Kidney capillary endothelial cell (primary cell): ENCODE results near the gene PSMD13.

Experiments
- DNase-seq: peaks from one replicate; pipeline ENCODE4 v3.0.0-alpha.2; 2018; ENCODE audit warnings: low spot score

PSMD13 gene

DNA sequence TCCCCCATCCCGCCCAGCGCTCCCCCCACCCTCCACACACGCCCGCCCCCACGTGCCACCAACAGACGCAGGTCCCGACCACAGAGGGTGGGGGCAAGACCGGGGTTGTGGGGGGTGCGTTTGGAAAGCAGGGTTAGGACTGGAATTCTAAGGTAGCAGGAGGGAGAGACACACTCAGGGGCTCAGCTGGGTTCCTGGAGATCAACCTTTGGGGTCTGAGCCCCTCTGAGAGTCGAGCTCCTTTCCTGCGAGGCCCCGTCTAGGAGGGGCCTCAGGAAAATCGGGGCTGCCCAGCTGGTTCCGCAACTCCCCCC lies 52.6 kb downstream of the PSMD13 start:
- DNase-seq: no peak

DNA sequence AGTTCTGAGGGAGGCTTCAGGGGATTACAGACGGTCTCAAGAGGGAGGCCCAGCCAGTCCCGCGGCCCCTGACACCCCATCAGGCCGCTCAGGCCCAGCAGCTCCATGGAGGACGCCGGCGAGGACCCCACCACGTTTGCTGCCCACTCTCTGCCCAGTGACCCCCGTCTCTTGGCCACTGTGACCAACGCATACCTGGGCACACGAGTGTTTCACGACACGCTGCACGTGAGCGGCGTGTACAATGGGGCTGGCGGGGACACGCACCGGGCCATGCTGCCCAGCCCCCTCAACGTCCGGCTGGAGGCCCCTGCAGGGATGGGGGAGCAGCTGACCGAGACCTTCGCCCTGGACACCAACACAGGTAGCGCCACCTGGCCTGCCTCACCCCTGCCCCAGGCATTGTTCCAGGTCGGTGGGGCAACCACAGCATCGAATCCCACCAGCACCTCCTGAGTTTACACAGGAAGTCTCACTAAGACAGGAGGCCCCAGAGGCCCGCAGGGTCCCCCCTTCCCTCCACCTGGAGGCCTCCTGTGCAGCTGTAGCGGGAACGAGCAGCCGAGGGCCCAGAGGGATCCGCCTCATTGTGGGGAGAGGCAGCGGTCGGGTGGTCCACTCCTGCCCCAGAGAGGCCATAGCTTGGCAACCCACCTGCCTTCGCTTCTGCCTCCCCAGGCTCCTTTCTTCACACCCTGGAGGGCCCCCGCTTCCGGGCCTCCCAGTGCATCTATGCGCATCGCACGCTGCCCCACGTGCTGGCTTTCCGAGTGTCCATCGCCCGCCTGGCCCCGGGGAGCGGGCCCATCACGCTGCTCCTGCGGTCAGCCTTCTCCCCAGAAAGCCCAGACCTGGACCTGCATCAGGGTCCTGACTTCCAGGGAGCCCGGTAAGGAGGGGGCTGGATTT lies 53.2 kb downstream of the PSMD13 start:
- no peak for DNase-seq

DNA sequence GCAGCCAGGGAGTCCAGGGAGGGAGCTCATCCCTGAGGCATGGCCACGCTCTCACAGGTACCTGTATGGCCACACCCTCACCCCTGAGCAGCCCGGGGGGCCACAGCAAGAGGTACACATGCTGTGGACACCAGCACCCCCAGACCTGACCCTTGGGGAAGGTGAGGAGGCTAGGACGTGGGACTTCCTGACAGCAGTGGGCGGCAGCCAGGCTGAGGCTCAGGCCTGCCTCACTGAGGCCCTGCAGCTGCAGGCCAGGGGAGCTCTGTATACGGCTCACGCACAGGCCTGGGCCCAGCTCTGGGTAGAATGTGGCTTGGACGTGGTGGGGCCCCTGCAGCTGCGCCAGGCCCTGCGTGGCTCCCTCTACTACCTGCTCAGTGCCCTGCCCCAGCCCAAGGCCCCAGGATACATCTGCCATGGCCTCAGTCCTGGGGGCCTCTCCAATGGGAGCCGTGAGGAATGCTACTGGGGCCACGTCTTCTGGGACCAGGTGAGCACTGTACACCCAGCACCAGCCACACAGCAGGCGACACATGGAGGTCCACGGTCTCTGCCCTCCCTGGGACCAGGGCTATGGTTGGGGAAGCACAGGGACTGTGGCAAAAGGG lies 54.0 kb downstream of the PSMD13 start:
- no peak for DNase-seq

DNA sequence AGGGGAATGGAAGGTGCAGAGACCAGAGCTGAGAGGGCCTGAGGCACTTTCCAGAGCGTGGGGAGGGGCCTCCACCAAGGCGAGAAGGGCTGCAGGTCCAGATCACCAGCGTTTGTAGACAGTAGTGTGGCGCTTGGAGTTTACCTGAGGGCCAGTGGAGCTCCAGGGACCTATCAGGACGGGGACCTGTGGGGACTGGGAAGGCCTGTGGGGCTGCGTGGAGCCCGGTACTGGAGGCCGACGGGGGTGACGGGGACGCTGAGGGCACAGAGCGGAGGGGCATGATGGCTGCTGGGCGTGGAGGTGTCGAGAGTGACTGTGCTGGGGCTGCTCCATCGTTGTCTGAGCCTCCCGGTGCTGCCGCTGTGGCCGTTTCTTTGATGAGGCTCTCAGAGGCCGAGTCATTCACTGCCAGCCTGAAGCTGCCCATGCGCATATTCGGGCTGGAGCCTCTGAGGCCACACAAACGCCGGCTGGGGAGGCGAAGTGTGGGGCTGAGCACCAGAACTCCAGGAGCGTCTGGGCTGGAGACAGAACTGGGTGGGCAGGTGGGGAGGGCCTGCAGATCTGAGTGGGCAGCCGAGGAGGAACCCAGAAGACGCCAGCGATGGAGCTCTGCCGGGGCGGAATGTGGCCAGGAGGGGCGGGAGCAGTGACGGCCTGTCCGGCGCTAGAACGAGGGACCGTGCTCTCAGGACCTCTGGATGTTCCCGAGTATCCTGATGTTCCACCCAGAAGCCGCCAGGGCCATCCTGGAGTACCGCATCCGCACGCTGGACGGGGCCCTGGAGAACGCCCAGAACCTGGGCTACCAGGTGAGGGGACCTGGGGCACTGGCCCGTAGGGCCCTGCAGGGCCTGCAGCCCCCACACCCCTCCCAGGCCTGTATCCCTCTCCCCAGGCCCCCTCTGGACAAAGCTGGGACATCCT lies 54.8 kb downstream of the PSMD13 start:
- DNase-seq: no peak

DNA sequence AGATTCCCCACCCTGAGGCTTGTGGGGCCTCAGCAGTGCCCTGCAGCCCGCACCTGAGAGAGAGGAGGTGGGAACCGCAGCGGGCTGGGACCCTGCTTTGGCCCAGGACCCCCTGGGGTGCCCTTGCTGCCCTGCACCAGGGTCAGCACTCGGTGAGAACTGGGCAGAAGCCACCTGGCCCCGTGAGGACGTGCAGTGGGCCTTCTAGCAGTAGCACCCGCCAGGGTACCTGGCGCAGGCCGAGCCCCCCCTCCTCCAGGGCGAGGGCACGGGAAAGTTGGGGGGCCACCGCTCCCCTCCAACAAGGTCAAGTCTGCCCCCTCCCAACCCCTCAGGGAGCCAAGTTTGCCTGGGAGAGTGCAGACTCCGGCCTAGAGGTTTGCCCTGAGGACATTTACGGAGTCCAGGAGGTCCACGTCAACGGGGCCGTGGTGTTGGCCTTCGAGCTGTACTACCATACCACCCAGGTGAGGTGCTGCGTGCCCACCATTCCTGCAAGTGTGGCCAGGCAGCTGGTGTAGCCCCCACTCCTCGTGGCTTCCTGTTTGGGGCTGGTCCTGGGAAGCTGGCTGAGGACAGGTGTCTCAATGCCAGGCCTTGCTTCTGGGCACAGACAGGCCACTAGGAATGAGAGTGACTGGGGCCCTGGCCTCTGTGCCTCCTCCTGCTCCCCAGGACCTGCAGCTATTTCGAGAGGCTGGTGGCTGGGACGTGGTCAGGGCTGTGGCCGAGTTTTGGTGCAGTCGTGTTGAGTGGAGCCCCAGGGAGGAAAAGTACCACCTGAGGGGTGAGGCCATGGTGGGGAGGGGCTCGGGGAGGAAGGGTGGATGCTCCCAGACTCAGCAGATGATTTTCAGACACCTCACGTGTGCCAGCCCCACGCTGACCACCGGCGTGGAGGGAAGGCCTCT lies 55.7 kb downstream of the PSMD13 start:
- no peak for DNase-seq

DNA sequence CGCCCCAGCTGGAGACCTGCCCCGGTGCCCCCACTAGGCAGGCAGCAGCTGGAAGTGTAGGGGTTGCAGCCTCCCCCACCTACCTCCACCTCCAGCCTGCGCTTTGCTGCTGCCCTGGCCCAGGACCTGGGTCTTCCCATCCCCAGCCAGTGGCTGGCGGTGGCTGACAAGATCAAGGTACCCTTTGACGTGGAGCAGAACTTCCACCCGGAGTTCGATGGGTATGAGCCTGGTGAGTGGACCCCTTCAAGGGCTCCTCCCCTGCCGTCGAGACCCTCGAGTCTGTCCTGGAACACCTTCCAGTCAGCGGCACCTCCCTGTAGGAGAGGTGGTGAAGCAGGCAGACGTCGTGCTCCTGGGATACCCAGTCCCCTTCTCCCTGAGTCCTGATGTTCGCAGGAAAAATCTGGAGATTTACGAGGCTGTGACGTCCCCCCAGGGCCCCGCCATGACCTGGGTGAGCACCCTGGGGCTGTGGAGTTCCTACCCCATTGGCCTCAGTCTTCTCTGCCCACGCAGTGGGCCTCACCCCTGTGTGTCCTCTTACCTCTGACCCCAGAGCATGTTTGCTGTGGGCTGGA lies 56.6 kb downstream of the PSMD13 start:
- no peak for DNase-seq

DNA sequence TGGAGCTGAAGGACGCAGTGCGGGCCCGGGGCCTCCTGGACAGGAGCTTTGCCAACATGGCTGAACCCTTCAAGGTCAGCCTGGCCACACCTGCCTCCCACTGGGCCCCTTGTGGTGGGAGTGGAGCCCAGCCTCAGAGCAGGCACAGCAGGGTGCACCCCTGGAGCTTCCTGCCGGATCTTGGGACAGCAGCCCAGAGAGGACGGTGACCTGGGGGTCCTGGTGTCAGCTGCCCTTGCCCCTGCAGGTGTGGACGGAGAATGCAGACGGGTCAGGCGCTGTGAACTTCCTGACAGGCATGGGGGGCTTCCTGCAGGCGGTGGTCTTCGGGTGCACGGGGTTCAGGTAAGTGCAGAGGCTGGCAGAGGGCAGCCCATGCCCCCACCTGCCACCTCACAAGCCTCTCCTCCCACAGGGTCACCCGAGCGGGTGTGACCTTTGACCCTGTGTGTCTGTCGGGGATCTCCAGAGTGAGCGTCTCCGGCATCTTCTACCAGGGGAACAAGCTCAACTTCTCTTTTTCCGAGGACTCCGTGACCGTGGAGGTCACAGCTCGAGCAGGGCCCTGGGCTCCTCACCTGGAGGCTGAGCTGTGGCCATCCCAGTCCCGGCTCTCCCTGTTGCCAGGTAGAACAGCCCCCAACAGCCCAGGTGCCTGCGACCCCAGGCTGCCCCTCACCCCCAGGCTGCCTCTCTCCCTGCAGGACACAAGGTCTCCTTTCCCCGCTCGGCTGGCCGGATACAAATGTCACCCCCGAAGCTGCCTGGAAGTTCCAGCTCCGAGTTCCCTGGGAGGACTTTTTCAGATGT lies 57.3 kb downstream of the PSMD13 start:
- DNase-seq: no peak

DNA sequence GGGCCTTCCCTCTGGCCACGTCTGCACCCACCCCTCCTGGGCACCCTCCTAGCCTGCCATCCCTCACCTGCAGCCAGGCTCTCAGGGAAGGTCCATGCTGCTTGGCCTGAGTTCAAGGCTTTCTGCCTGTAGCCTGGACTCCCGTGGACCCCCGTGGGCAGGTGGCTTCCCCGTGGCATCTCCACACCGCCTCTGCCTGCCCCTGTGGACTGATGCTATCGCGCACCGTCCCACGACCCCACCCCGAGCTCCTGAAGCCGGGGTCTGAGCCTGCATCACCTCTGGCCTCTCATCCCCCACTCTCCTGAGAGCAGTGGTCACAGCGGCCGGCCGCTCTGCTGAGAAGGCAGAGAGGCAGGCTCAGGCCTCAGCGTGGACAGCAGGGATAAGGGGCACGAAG lies 58.0 kb downstream of the PSMD13 start:
- no peak for DNase-seq

DNA sequence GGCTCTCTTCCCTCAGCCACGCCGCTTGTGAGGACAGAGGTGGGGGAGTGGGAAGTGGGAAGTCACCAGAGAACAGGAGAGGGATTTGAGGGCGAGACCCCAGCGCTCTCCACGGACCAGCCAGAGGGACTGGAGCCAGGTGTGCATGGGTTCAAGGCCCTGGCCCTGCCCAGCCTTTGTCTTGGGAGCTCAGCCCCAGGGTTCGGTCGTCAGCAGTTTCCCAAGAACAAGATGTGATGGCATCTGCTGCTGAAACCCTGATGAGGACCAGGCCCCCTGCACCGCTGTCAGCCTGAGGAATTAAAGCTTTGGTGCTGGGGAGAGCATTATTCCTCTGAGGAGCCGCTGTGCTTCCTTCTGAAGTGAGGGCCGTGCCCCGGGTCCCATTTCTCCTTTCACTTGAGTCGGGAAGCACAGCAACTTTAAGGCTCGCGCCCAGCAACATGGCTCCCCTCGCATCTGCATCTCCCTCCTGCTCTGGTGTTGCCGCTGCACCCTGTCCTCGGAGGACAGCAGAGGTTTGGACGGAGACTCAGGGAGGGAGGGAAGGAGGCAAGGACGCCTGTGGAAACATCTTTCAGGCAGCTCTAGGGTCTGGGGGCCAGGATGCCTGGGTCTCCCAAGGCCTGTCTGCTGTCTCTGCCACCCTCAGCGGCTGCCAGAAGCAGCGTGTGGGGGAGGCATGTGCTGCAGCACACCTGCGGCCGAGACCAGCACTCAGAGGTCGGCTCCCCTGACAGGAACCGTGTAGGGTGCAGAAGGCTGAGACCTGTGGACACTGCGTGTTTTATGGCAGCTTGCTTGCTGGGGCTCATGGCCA lies 58.8 kb downstream of the PSMD13 start:
- DNase-seq: no peak

DNA sequence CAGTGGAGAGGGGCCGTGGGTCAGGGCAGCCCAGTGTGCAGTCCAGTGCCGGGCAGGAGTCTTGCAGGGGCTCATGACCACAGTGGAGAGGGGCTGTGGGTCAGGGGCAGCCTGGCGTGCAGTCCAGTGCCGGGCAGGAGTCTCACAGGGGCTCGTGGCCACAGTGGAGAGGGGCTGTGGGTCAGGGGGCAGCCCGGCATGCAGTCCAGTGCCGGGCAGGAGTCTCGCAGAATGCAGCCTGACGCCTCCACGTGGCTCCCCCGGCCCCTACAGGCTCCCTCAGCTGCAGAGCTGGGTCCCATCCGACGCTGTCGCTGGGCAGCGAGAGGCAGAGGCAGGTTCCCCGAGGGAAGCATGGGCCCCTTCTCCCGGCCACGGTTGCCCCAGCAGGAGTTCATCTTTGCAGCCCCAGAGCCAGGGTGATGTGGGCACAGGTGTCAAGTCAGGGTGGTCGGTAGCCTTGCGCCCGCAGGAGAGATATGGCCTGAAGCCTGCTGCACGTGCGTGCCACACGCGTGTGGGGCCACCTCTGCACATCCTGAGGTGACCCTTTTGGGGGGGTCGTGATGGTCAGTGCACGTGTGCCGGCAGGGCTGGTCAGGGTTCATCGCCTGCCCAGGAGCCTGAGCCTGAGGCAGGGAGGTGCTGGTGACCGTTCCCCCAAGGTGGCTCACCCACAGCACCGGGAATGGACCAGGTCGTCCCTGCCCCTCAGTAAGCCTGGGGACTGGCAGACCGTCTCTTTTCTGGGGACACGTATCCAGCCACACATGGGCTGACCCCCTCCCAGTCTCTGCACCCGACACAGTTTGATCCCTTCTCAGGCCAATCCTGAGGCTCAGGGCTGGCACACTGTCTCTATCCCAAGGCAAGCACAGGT lies 59.6 kb downstream of the PSMD13 start:
- no peak for DNase-seq

DNA sequence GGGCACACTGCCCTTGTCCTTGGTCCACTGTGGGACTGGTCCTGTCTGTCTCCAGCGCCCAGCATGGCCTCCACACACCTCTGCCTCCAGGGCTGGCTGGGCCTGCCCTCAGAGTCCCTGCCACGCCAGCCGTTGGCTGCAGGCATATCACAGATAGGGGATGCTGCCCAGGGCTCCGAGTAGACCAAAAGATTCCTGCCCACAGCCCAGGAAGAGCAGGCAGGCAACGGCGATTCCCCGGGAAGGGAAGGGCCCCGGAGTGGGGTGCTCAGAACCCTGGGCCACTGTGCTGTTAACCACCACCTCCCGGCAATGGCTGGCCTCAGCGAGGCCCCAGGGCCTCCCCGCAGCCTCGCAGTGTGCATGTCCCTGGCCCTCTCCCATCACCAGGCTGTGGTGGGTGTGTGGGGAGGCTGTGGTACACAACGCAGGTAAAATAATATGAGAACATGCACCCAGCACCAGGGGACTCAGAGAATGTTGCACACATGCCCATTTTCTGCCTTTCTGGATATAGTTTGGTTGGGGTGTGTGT lies 60.3 kb downstream of the PSMD13 start:
- no peak for DNase-seq

DNA sequence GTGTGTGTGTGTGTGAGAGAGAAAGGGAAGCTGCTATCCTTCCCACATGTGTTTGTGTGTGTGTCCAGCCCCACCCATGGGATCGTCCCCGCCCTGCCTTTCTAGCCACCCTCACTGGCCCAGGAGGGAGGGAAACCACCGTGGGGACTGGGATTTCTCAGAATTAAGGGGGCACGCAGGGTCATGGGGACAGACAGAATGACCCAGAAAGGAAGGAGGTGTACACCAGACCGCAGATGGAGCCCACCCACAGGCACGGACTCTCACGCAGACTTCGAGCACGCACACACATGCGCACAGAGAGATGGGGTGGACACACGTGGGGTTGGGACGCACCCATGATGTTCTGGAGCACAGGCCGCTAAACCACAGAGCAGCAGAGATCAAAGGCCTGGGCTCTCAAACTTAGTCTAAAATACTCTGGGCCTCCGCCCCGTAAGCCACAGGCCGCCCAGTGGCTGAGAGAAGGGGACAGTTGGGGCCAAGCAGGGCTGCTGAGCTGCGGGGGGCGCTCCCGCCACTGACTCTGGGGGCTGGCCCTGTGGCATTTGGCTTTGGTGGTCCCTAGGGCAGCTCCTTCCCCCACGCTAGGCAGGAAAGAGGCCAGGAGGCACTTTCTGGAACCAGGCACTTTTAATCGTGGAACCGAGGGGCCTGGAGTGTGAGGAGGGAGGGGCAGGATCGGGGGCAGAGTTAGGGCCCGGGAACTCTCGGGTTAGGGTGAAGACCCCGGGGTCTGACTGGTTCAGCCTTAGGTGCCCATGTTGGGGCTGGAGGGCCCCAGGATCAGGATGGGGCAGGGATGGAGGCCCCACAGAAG lies 61.0 kb downstream of the PSMD13 start:
- DNase-seq: no peak

DNA sequence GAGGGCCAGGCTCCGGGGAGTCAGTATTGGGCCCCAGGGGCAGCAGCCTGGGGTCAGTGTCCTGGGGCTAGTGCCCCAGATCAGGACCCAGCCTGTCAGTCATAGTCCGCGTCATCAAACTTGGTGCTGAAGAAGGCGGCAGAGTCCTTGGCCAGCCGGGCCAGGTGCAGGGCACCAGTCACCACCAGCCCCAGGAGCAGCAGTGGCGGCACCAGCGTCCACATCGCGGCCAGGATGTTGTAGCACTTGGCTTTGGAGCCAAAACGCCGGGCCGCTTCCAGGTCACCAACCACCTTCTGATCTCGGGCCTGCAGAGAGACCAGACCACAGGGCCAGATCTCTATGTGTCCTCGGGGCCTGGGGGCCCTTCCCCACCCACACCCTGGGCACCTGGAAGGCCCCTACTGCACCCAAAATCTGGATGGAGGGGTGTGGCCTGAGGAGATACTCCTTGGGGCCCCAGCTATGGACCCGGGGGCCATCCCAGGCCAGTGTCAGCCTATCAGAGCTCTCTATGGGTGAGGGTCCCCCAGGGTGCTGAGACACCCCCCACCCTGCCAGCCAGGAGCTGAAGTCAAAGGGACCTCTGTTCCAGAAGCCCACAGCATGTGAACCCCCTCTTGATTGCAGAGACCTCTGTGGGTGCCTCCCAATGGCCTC lies 61.8 kb downstream of the PSMD13 start:
- no peak for DNase-seq

DNA sequence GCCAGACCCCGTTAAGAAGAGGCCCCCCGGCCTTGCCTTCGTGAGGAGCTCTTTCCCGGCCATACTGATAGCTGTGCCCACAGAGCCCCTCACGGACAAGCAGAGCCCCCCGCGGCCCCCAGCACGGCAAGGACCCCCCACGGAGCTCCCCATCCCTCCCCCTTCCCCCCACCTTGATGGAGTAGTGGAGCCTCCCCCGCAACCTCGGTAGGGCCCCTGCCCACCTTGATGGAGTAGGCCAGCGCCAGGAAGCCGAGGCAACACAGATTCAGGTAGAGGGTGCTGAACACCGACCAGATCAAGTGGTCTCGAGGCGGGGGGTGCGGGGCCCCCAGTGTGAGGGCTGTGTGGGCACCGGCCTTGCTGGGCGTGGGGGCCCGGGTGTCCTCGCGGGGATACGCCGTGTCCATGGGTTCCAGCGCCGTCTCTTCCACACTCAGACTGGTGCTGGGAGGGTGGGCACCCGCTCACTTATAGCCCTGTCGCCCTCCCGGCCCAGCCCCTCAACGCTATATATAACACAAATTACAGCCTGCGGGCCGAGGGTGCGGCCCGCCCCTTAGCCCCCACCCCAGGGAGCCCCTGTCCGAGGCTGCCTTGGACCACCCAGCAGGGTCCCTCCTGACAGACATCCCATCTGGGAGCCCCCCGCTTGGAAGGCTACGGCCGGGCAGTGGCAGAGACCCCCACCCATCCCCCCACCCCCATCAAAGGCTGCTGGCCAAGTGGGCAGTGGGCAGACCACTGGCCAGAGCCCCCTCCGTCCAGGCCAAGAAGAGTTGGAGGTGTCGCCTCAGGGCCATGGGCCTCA lies 62.5 kb downstream of the PSMD13 start, which contains the start of gene IFITM5:
IFITM5 (minus strand) TSS at position 446 of the 811 bp plus-strand sequence; CDS start at position 410, 36 bp downstream.
- DNase-seq: no peak

DNA sequence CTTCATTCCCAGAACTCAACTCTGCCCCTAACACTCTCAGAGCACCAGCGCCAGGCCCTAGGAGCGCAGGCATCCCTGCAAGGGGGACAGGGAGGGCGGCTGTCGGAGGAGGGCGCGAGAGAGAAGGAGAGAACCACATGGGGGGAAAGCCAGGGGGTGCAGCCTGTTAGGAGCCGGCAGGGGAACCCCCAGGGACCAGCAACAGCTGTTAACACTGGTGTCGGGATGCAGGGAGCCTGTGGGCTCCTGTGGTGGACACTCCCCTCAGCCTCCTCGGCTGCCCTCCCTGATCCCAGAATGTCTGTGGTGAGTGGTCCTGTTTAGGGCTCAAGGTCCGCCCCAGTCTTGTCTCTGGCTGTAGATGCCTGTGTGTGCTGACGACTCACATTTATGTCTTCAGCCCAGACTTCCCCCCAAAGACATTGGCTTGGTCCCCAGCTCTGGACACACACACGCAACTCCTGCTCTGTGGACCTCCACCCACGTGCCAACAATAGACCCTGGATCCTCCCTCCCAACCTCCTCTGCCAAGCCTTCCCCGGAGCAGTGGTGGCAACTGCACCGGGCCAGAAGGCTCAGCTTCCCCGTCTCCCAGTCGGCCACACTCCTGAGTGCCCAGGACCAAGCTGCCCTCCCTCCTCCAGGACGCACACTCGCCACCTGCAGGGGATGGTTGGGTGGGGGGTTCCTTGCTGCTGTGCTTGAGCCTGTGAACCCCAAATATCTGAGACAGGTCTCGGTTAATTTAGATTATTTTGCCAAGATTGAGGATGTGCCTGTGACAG lies 63.4 kb downstream of the PSMD13 start:
- DNase-seq: no peak
